ENCODE measurements around the gene RTKN. TPM values are rescaled to one million over a fixed set of nuclear protein-coding genes. Genes with fewer than 3 reads are reported as not detected.
"Not testable (repeated sequence)": the region's sequence is repeated elsewhere in the genome, so short reads cannot be mapped to it uniquely, and the experiment has no call there.

Gene RTKN
- total RNA-seq, 1 donor from 2014 or later, result 88.4 TPM

- Histone ChIP-seq H3K4me3 (ENCODE audit: low read depth, low read length) (no peak overlapping the region), H3K27me3 (ENCODE audit: control insufficient read depth, insufficient read depth, low read length) (no peaks in the 10 kb centered on the region), H3K36me3 (ENCODE audit: control insufficient read depth, insufficient read depth, low read length) (peaks cover 2% of the 10 kb centered on the region)
- no peak for DNase-seq (ENCODE audit: low read depth)
- TF ChIP-seq CTCF (IDR thresholded peaks at IDR 0.05; ENCODE audit: insufficient read depth, low read length, poor library complexity, severe bottlenecking), result no peak
Observed at GRCh38 chr2:74425523-74425922, 16.2 kb downstream of the RTKN start.

- peaks cover 2% of the 10 kb centered on the region for H3K36me3 ChIP-seq (ENCODE audit: control insufficient read depth, insufficient read depth, low read length)
- H3K4me3 ChIP-seq (ENCODE audit: low read depth, low read length), result no peak overlapping the region
- no peak for DNase-seq (ENCODE audit: low read depth)
- no peaks in the 10 kb centered on the region for H3K27me3 ChIP-seq (ENCODE audit: control insufficient read depth, insufficient read depth, low read length)
- no peak for TF ChIP-seq CTCF (IDR thresholded peaks at IDR 0.05; ENCODE audit: insufficient read depth, low read length, poor library complexity, severe bottlenecking)
Observed at GRCh38 chr2:74424995-74425406, 16.7 kb downstream of the RTKN start.

GRCh38 chr2:74424139-74424992 lies 17.4 kb downstream of the RTKN start:
- H3K36me3 ChIP-seq (ENCODE audit: control insufficient read depth, insufficient read depth, low read length), result peaks cover 2% of the 10 kb centered on the region

GRCh38 chr2:74423231-74424095 lies 18.3 kb downstream of the RTKN start:
- DNase-seq (ENCODE audit: low read depth), result no peak
- H3K36me3 ChIP-seq (ENCODE audit: control insufficient read depth, insufficient read depth, low read length), result no peaks in the 10 kb centered on the region
- no peaks in the 10 kb centered on the region for H3K27me3 ChIP-seq (ENCODE audit: control insufficient read depth, insufficient read depth, low read length)
- no peak for TF ChIP-seq CTCF (IDR thresholded peaks at IDR 0.05; ENCODE audit: insufficient read depth, low read length, poor library complexity, severe bottlenecking)
- no peak overlapping the region for H3K4me3 ChIP-seq (ENCODE audit: low read depth, low read length)

More at GRCh38 chr2:74424139-74424992, 17.4 kb downstream of the RTKN start:
- no peak for TF ChIP-seq CTCF (IDR thresholded peaks at IDR 0.05; ENCODE audit: insufficient read depth, low read length, poor library complexity, severe bottlenecking)
- H3K4me3 ChIP-seq (ENCODE audit: low read depth, low read length), result no peak overlapping the region
- DNase-seq (ENCODE audit: low read depth), result no peak
- H3K27me3 ChIP-seq (ENCODE audit: control insufficient read depth, insufficient read depth, low read length), result no peaks in the 10 kb centered on the region

- no peak for DNase-seq (ENCODE audit: low read depth)
- TF ChIP-seq CTCF (IDR thresholded peaks at IDR 0.05; ENCODE audit: insufficient read depth, low read length, poor library complexity, severe bottlenecking), result no peak
- H3K27me3 ChIP-seq (ENCODE audit: control insufficient read depth, insufficient read depth, low read length), result no peaks in the 10 kb centered on the region
- H3K36me3 ChIP-seq (ENCODE audit: control insufficient read depth, insufficient read depth, low read length), result no peaks in the 10 kb centered on the region
- peak within 1 kb of the TSS; percentile 72 for H3K4me3 ChIP-seq (ENCODE audit: low read depth, low read length)
Observed at GRCh38 chr2:74421221-74421870, 20.4 kb downstream of the RTKN start, which contains the start of the genes C2orf81 and WDR54. Gene C2orf81 (minus strand): TSS chr2:74421619. CDS start chr2:74421560, 59 bp downstream. Gene WDR54 (plus strand): TSS chr2:74421730. CDS start chr2:74422154, 424 bp downstream.

- not testable (repeated sequence) for DNase-seq (ENCODE audit: low read depth); H3K36me3 ChIP-seq (ENCODE audit: control insufficient read depth, insufficient read depth, low read length); H3K27me3 ChIP-seq (ENCODE audit: control insufficient read depth, insufficient read depth, low read length)
- peak overlapping the region; percentile 72 for H3K4me3 ChIP-seq (ENCODE audit: low read depth, low read length)
Observed at GRCh38 chr2:74420443-74421103, 21.2 kb downstream of the RTKN start.
